Neural progenitor cell (in vitro differentiated cells): ENCODE data around the gene CABLES1. TPM values are rescaled to one million over a fixed set of nuclear protein-coding genes. Genes with fewer than 3 reads are reported as not detected.

Experiments
- DNase-seq: peaks from one replicate; pipeline ENCODE4 v3.0.0-alpha.2; 2016; ENCODE audit warnings: low spot score
- H2AFZ ChIP-seq: fragments of 200-600 bp; sonication (generic); replicated peaks from 2 replicates; pipeline ENCODE4 v1.6.1; 2016; ENCODE audit warnings: antibody characterized with exemption
- H3F3A ChIP-seq: fragments of 200-600 bp; sonication (generic); 2 replicates; pipeline ENCODE4 v1.6.1; 2016; ENCODE audit warnings: antibody characterized with exemption, low read depth
- H3K27ac ChIP-seq: fragments of 200-600 bp; sonication (generic); 2 replicates; pipeline ENCODE4 v1.5.1; 2016; ENCODE audit warnings: mild to moderate bottlenecking
- H3K27me3 ChIP-seq: fragments of 200-600 bp; sonication (generic); 2 replicates; pipeline ENCODE4 v1.6.1; 2016; ENCODE audit warnings: mild to moderate bottlenecking, moderate library complexity
- H3K36me3 ChIP-seq: fragments of 200-600 bp; sonication (generic); 2 replicates; pipeline ENCODE4 v1.5.1; 2016
- H3K4me1 ChIP-seq: fragments of 200-600 bp; sonication (generic); 2 replicates; pipeline ENCODE4 v1.6.1; 2016; ENCODE audit warnings: mixed run types
- H3K4me2 ChIP-seq: fragments of 200-600 bp; sonication (generic); 2 replicates; pipeline ENCODE4 v1.6.1; 2016
- H3K4me3 ChIP-seq: fragments of 200-600 bp; sonication (generic); 2 replicates; pipeline ENCODE4 v1.5.1; 2016
- H3K79me2 ChIP-seq: fragments of 200-600 bp; sonication (generic); 2 replicates; pipeline ENCODE4 v1.6.1; 2016; ENCODE audit warnings: low read depth
- H3K9ac ChIP-seq: fragments of 200-600 bp; sonication (generic); 2 replicates; pipeline ENCODE4 v1.6.1; 2016
- H3K9me3 ChIP-seq: fragments of 200-600 bp; sonication (generic); 2 replicates; pipeline ENCODE4 v1.5.1; 2016; ENCODE audit warnings: low read depth
- H4K20me1 ChIP-seq: fragments of 200-600 bp; sonication (generic); 2 replicates; pipeline ENCODE4 v1.6.1; 2016; ENCODE audit warnings: low read depth
- H3K27ac Mint-ChIP-seq: 3 replicates; pipeline ENCODE4 v1.8.0; 2021; ENCODE audit warnings: mixed read lengths
- H3K27me3 Mint-ChIP-seq: 2 replicates; pipeline ENCODE4 v1.8.0; 2022; ENCODE audit warnings: low read depth, mild to moderate bottlenecking, inconsistent platforms, moderate library complexity, mixed read lengths; ENCODE audit not compliant: insufficient read depth
- H3K36me3 Mint-ChIP-seq: 3 replicates; pipeline ENCODE4 v1.8.0; 2021; ENCODE audit warnings: mixed read lengths
- H3K4me1 Mint-ChIP-seq: 3 replicates; pipeline ENCODE4 v1.8.0; 2021; ENCODE audit warnings: mixed read lengths
- H3K4me3 Mint-ChIP-seq: 3 replicates; pipeline ENCODE4 v1.8.0; 2021; ENCODE audit warnings: mild to moderate bottlenecking, moderate library complexity, mixed read lengths
- H3K9me3 Mint-ChIP-seq: 3 replicates; pipeline ENCODE4 v1.8.0; 2020; ENCODE audit warnings: mixed read lengths
- CTCF ChIP-seq: fragments of 200-600 bp; sonication (generic); IDR thresholded peaks from 2 replicates; pipeline ENCODE4 v1.5.1; 2017; ENCODE audit warnings: antibody characterized with exemption, mild to moderate bottlenecking
- EZH2 ChIP-seq: fragments of 200-600 bp; sonication (generic); IDR thresholded peaks from 2 replicates; pipeline ENCODE4 v1.6.1; 2017; ENCODE audit warnings: antibody characterized with exemption, mild to moderate bottlenecking, moderate library complexity
- EZH2phosphoT487 ChIP-seq: fragments of 200-600 bp; sonication (generic); IDR thresholded peaks from 2 replicates; pipeline ENCODE4 v1.6.1; 2017; ENCODE audit warnings: antibody characterized with exemption
- total RNA-seq: library from RNA; depleted of rRNA; stranded (reverse); fragments of >200 nt; gene quantifications from 2 replicates; pipeline ENCODE4 v1.2.3, GENCODE V29; 2015; ENCODE audit warnings: low replicate concordance

CABLES1 gene
- total RNA-seq, 1 donor from 2014 or later = 2.8 TPM

GRCh38 chr18:23291456-23292205, 156.3 kb downstream of the CABLES1 start:
- no peak overlapping the region for H3K27ac ChIP-seq
- H3K36me3 ChIP-seq = no peaks in the 10 kb centered on the region
- no peak for TF ChIP-seq EZH2
- no peak for TF ChIP-seq EZH2phosphoT487
- TF ChIP-seq CTCF = no peak
- no peaks in the 10 kb centered on the region for H3K9me3 Mint-ChIP-seq
- H3K9ac ChIP-seq = no peak overlapping the region
- DNase-seq = no peak
- H3K9me3 ChIP-seq = no peaks in the 10 kb centered on the region
- H3K27ac Mint-ChIP-seq = no peak overlapping the region
- H2AFZ ChIP-seq = no peak overlapping the region
- H3K4me3 Mint-ChIP-seq = no peak overlapping the region
- no peak overlapping the region for H3K4me3 ChIP-seq
- no peaks in the 10 kb centered on the region for H3F3A ChIP-seq
- peaks cover 24% of the 10 kb centered on the region for H3K4me1 Mint-ChIP-seq
- H3K36me3 Mint-ChIP-seq = no peaks in the 10 kb centered on the region
- H3K4me2 ChIP-seq = no peak overlapping the region
- H3K79me2 ChIP-seq = no peaks in the 10 kb centered on the region
- peaks cover 2% of the 10 kb centered on the region for H3K27me3 Mint-ChIP-seq
- no peaks in the 10 kb centered on the region for H3K27me3 ChIP-seq
- no peaks in the 10 kb centered on the region for H4K20me1 ChIP-seq
- peaks cover 8% of the 10 kb centered on the region for H3K4me1 ChIP-seq

GRCh38 chr18:23300231-23300805, 165.0 kb downstream of the CABLES1 start:
- Mint-ChIP-seq H3K27ac (peak overlapping the region; percentile 29), H3K4me1 (peaks cover 29% of the 10 kb centered on the region), H3K36me3 (peaks cover 2% of the 10 kb centered on the region), H3K4me3 (no peak overlapping the region), H3K27me3 (peaks cover 3% of the 10 kb centered on the region), H3K9me3 (no peaks in the 10 kb centered on the region)
- Histone ChIP-seq H3K9ac (no peak overlapping the region), H3F3A (no peaks in the 10 kb centered on the region), H3K79me2 (no peaks in the 10 kb centered on the region), H3K4me3 (no peak overlapping the region), H3K9me3 (no peaks in the 10 kb centered on the region), H3K4me2 (no peak overlapping the region), H2AFZ (no peak overlapping the region), H3K36me3 (no peaks in the 10 kb centered on the region), H3K4me1 (no peaks in the 10 kb centered on the region), H4K20me1 (no peaks in the 10 kb centered on the region), H3K27ac (no peak overlapping the region), H3K27me3 (no peaks in the 10 kb centered on the region)
- no peak for DNase-seq
- TF ChIP-seq EZH2phosphoT487 = no peak
- no peak for TF ChIP-seq EZH2
- no peak for TF ChIP-seq CTCF

GRCh38 chr18:23301972-23302371, 166.7 kb downstream of the CABLES1 start:
- Mint-ChIP-seq H3K9me3 (no peaks in the 10 kb centered on the region), H3K27me3 (peaks cover 3% of the 10 kb centered on the region), H3K27ac (no peak overlapping the region), H3K4me1 (peaks cover 29% of the 10 kb centered on the region), H3K36me3 (peaks cover 3% of the 10 kb centered on the region), H3K4me3 (no peak overlapping the region)
- TF ChIP-seq EZH2 (no peak), EZH2phosphoT487 (no peak), CTCF (no peak)
- H3K79me2 ChIP-seq = no peaks in the 10 kb centered on the region
- H3K9ac ChIP-seq = no peak overlapping the region
- H3K27me3 ChIP-seq = no peaks in the 10 kb centered on the region
- H3F3A ChIP-seq = no peaks in the 10 kb centered on the region
- DNase-seq = no peak
- no peak overlapping the region for H3K4me3 ChIP-seq
- H3K27ac ChIP-seq = no peak overlapping the region
- no peaks in the 10 kb centered on the region for H3K4me1 ChIP-seq
- H4K20me1 ChIP-seq = no peaks in the 10 kb centered on the region
- H2AFZ ChIP-seq = no peak overlapping the region
- H3K36me3 ChIP-seq = no peaks in the 10 kb centered on the region
- H3K9me3 ChIP-seq = no peaks in the 10 kb centered on the region
- H3K4me2 ChIP-seq = no peak overlapping the region
